ENCODE measurements around the gene CAMK2B. TPM values are rescaled to one million over a fixed set of nuclear protein-coding genes. Genes with fewer than 3 reads are reported as not detected.

CAMK2B gene
- polyA plus RNA-seq, 2 of the 4 experiments (the other 2 are of a cell fraction) = 0.17 TPM; not detected in 1

GRCh38 chr7:44368885-44369284 is 43.5 kb upstream of the CAMK2B start:
- Histone ChIP-seq H3K4me2 (0 out of 3 replicates have a peak overlapping the region, but pooled peaks have one; percentile 21), H3K4me1 (peaks cover 25% of the 10 kb centered on the region), H3K4me3 (no peak overlapping the region), H3K9me3 (0 out of 3 replicates have a peak, but pooled peaks cover 4% of the 10 kb centered on the region), H3K27ac (0 out of 6 replicates have a peak overlapping the region, but pooled peaks of 1 of the 2 experiments have one; percentile 31)
- TF ChIP-seq E2F6 (IDR thresholded peaks at IDR 0.05; ENCODE audit: borderline replicate concordance, low read depth) (no peak), RCOR1 (IDR thresholded peaks at IDR 0.05; ENCODE audit: low read depth, low read length) (no peak), SREBF2 (IDR thresholded peaks at IDR 0.05) (no peak), HOXA7 (CRISPR knock-in tag; IDR thresholded peaks at IDR 0.05) (no peak), HMGXB4 (CRISPR knock-in tag; IDR thresholded peaks at IDR 0.05; ENCODE audit: borderline replicate concordance) (no peak), MYC (IDR thresholded peaks at IDR 0.05; ENCODE audit: borderline replicate concordance, low read length) (no peak), HOXB13 (CRISPR knock-in tag; IDR thresholded peaks at IDR 0.05; ENCODE audit: low read depth) (no peak), POLR2AphosphoS2 (conservative IDR thresholded peaks at IDR 0.05; ENCODE audit: low read length) (no peak), NPAS2 (CRISPR knock-in tag; IDR thresholded peaks at IDR 0.05; ENCODE audit: borderline replicate concordance) (no peak), NFE2L2 (conservative IDR thresholded peaks at IDR 0.05; ENCODE audit: low read length) (no peak), EHMT2 (IDR thresholded peaks at IDR 0.05; ENCODE audit: low read depth) (no peak), RARB (CRISPR knock-in tag; IDR thresholded peaks at IDR 0.05) (no peak), TP53 (CRISPR knock-in tag; IDR thresholded peaks at IDR 0.05) (no peak), MAX (IDR thresholded peaks at IDR 0.05) (no peak), HEYL (CRISPR knock-in tag; IDR thresholded peaks at IDR 0.05) (no peak), CTCF (IDR thresholded peaks at IDR 0.05) (no peak), CEBPB (IDR thresholded peaks at IDR 0.05) (no peak), BCL3 (IDR thresholded peaks at IDR 0.05) (no peak), USF2 (IDR thresholded peaks at IDR 0.05) (no peak), PHF8 (IDR thresholded peaks at IDR 0.05; ENCODE audit: borderline replicate concordance, low read depth) (no peak)
- FAIRE-seq (no peak), DNase-seq (ENCODE audit: low read depth in 1 of 2, low spot score in 1 of 2) (no peak), ATAC-seq (no peak)
- ChIA-PET POLR2A (no interaction called here), CTCF (interaction anchor here (1.0 to 1.3 kb wide), 3 partner anchors 41 to 109 kb away, joined by 3 read pairs; no protein-coding TSS in a partner anchor)
- 94% methylated on average over 1 of the region's 1 CpG for WGBS (ENCODE audit: missing lambda C conversion rate)

GRCh38 chr7:44368455-44368854 is 43.1 kb upstream of the CAMK2B start:
- ATAC-seq (no peak), DNase-seq (ENCODE audit: low read depth in 1 of 2, low spot score in 1 of 2) (no peak), FAIRE-seq (no peak)
- CTCF ChIA-PET = interaction anchor here (1.0 to 1.3 kb wide), 3 partner anchors 41 to 109 kb away, joined by 3 read pairs; no protein-coding TSS in a partner anchor
- H3K27ac ChIP-seq = 0 out of 6 replicates have a peak overlapping the region, but pooled peaks of 1 of the 2 experiments have one; percentile 31
- TF ChIP-seq NPAS2 (CRISPR knock-in tag; IDR thresholded peaks at IDR 0.05; ENCODE audit: borderline replicate concordance) (no peak), ZNF302 (CRISPR knock-in tag; IDR thresholded peaks at IDR 0.05) (no peak), HES2 (IDR thresholded peaks at IDR 0.05) (no peak), REST (IDR thresholded peaks at IDR 0.05) (no peak), ZC3H11A (IDR thresholded peaks at IDR 0.05) (no peak), MAFK (IDR thresholded peaks at IDR 0.05; ENCODE audit: partially characterized antibody) (no peak), KDM5A (IDR thresholded peaks at IDR 0.05) (no peak)
- peaks cover 21% of the 10 kb centered on the region for H3K4me1 ChIP-seq
- H3K9me3 ChIP-seq = 0 out of 3 replicates have a peak, but pooled peaks cover 4% of the 10 kb centered on the region
- POLR2A ChIA-PET = no interaction called here
- 0 out of 3 replicates have a peak overlapping the region, but pooled peaks have one; percentile 21 for H3K4me2 ChIP-seq
- H3K4me3 ChIP-seq = no peak overlapping the region
